NB4 (cell line): ENCODE data around the gene OSBPL10.

Source experiments
- CTCF ChIP-seq: IDR thresholded peaks from one replicate; pipeline ENCODE4 v1.5.1; 2012; ENCODE audit warnings: low read depth, low read length
- POLR2A ChIP-seq: IDR thresholded peaks from 2 replicates; pipeline ENCODE4 v1.6.1; 2011; ENCODE audit warnings: mild to moderate bottlenecking; ENCODE audit not compliant: insufficient read length; ENCODE audit errors: extremely low read depth

- TF ChIP-seq CTCF (no peak), POLR2A (no peak)
Measured at GRCh38 chr3:31690771-31691170, 290.3 kb downstream of the OSBPL10 start.
